ENCODE measurements around the gene AGXT.

AGXT gene

DNA sequence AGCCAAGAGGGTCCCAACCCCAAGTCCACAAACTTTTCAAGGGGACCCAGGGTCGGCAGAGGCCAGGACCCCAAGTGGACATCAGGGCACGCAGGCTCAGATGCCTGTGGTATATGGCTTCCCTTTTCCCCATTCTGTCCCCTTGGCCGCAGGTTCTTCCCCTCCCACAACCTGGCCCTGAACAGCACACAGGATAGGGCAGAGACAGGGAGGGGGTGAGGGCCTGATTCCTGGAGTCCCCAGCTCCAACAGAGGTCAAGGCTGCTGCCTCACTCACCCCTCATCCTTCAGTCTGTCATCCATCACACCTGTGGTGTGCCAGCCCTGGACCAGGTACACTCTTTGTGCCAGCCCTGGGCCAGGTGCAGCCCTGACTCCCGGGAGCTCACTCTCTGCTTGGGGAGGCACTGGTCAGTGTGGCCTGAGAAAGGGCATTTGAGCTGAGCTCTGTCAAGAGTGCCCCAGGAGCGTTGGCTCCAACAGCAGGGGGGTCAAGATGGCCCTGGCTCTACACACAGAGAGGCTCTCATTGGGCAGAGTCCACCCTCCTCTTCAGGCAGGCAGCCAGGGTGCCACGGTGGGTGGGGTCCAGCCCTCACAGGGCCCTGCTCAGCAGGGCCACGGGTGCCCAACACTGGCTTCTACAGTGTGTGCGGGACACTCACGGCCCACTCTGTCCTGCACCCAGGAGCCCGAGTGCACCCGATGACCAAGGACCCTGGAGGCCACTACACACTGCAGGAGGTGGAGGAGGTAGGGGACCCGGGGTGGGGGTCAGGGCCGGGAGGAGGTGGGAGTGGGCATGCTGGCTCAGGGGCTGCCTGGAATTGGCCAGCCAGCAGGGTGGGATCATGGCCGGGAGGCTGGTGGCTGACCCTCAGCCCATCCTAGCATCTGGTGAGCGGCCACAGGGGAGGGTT is 1.6 kb downstream of the AGXT start:
- DNase-seq, result no peak

DNA sequence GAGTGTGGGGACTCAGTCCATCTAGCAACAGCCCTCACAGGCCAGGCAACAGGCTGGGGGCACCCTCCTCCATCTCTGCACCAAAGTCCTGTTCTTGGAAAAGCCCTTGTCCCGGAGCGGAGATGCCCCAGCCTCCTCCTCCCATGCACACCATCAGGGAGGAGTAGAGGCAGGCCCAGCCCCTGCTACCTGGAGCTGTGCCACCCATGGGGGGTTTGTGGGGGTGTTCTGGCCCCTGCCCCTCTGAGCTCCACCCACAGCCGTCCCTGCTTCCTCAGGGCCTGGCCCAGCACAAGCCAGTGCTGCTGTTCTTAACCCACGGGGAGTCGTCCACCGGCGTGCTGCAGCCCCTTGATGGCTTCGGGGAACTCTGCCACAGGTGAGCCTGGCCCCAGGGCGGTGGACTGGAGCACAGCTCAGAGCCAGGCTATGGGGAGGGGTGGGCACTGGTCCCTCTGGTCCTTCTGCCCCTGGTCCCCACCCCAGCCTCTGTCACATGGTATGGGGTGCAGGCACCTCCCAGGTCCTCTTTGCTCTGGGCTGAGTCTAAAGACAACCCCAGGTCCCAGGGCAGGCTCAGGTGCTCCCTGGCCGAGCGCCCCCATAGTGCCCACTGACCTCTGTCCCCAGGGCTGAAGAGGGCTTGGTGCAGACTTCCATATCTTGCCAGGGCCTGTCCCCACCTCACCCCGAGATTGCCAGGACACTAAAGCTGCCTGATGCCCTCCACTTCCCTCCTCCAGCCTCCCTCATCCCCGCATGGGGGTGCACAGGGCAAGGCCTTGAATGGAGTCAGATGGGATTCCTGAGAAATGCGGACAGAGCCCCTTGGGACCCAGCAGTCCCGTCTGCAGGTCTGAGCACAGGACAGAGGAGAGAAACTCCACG is 2.7 kb downstream of the AGXT start:
- DNase-seq, result no peak

DNA sequence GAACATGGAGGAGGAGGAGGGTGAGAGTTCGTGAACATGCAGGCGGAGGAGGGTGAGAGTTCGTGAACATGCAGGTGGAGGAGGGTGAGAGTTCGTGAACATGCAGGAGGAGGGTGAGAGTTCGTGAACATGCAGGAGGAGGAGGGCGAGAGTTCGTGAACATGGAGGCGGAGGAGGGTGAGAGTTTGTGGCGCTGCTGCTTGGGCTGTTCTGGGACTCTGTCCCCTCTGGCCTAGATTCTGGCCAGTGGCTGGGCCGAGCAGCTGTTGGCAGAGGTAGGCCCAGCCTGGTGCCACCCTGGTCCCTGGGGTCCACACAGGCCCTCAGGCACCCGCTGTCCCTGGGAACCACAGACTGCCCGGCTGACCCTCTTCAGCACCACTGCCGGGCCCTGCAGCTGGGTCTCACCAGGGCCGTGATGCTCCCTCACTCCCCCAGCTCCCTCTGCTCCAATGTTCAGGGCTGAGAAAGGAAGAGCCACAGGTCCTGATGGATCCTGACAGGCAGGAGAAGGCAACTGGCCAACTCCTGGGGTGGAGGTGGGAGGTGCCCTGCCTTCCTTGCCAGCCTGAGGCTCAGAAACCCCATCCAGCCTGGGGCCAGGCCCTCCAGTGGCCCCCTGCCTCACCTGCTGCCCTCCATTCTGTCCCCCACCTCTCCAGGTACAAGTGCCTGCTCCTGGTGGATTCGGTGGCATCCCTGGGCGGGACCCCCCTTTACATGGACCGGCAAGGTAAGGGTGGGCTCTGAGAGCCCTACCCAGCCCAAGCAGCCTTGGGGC is 3.9 kb downstream of the AGXT start:
- DNase-seq, result no peak

DNA sequence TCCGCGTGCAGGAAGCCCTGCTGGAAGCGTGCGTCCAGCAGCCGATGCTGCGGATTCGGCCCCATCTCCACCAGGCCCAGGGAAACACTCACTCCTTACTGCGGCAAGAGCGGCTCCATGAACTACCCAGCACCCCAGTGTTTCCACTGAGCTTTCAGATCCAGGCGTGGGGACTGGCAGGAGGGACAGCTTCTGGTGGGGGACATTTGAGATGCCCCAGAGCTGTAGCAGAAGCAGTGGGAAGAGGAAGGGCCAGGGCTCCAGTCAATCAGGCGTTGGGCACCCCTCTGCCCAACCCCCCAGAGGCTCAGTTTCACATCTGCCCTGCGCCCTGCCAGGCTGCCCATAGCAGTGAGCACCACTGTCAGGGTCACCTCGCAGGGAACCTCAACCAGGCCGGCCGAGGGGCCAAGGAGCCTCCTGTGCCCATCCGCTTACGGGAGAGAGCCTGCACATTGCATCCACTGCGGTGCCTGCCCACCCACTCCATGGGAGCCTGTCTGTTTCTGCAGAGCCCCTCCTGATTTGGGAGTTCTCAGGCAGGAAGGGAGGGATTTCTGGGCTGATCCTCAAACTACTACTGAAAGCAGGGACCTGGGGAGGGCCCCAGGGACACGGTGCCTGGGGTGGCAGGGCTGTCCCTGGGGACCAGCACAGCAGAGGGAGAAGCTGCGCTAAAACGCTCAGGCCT is 4.6 kb downstream of the AGXT start:
- no peak for DNase-seq

DNA sequence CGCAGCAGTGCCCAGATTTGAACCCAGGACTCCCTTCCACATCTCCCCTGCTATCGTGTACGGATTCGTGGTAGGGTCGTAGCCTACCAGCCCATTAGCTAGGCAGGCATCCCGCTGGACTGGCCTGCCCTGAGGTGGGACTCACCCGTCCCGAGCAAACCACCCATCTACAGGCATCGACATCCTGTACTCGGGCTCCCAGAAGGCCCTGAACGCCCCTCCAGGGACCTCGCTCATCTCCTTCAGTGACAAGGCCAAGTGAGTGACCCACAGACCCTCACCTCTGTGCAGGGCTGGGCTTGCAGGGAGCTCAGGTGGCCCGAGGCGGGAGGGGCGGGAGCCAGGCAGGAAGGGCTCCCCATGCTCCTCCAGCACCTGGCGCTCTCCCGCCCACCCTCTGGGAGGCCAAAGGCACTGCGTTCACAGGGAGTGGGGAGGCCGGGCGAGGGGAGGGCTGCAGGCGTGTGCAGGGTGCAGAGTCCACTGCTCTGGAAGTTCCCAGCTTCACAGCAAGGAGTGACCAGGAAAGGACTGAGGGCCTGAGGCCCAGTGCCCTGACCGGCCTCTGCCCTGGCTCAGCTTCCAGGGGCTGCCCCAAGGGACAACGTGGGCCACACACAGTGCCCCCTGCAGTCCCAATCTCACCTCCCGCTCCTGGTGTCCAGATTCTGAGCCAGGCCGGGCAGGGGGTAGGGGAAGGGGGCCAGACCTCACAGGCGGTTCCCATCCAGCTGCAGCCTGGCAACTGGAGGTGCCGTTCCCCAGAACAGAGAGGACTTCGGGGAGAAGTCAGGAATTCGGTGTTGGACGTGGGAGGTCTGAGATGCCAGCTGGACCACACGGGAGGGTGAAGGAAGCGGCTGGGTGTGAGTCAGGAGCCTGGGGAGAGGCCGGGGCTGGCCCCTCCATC is 5.4 kb downstream of the AGXT start:
- no peak for DNase-seq

DNA sequence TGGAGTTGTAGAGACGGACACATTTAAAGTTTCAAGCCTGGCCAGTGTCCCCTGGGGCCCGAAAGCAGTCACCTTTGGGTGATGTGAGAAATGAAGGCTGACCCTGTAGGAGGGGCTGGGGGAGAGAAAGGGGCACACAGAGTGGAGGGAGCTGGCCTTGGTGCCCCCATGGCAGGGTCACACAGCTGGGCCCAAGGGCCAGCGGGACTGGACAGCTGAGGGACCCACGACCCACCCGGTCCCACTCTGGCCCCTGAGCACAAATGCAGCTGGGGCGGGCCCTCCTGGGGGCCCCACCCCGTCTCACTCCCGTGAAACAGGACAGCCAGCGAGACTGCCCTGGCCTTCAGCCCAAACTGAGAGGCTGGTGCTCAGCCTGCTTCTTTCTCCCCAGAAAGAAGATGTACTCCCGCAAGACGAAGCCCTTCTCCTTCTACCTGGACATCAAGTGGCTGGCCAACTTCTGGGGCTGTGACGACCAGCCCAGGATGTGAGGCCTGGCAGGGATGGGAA is 6.1 kb downstream of the AGXT start:
- DNase-seq, result no peak

DNA sequence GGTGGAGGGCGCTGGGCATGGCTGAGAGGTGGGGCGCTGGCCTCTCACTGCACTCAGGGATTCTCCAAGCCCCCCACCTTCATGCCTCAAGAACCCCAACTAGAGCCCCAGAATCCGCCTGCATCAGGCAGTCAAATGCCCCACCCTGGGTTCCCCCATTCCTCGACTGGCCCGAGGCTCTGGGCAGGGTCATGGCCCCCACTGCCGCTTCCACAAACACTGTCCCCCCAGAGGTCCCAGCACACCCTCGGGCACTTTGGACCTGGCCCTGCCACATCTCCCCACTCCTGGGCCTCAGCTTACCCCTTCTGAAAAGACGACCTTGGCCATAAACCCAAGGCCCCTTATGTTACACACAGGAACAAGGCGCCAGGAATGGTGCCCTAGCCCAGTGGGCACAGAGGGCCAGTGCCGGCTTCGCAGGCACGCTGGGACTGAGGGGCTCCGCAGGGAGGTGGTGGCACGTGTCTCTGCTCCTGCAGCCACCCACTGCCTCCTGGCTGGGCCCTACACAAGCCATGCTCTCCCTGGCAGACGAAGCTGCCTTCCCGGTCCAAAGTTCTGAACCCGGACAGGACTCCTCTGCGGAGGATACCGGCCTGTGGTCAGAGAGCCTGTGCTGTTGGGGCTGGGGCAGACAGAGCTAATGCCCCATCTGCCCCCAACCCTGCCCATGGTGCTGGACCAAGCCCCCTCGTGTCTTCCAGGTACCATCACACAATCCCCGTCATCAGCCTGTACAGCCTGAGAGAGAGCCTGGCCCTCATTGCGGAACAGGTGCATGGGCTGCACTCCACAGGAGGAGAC is 6.8 kb downstream of the AGXT start:
- no peak for DNase-seq

DNA sequence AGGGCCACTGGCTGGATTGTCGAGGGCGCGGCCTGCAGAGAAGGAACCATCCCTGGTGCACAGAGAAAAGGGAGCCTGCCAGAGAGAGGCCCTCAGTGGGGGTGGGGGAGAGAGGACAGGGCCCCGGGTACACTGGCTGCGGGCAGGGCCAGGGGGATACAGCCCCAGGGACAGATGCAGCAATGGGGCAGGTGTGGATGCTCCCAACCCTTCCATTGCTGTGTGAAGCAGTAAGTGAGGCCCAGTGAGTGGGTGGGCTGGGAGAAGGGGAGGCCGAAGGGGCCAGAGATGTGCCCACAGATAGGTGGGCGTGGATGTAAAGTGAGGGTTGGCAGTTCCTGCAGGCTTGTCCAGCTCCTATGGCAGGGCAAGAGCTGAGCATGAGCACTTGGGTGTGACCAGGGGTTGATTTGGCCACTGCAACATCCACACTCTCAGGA is 7.4 kb downstream of the AGXT start:
- DNase-seq, result no peak

DNA sequence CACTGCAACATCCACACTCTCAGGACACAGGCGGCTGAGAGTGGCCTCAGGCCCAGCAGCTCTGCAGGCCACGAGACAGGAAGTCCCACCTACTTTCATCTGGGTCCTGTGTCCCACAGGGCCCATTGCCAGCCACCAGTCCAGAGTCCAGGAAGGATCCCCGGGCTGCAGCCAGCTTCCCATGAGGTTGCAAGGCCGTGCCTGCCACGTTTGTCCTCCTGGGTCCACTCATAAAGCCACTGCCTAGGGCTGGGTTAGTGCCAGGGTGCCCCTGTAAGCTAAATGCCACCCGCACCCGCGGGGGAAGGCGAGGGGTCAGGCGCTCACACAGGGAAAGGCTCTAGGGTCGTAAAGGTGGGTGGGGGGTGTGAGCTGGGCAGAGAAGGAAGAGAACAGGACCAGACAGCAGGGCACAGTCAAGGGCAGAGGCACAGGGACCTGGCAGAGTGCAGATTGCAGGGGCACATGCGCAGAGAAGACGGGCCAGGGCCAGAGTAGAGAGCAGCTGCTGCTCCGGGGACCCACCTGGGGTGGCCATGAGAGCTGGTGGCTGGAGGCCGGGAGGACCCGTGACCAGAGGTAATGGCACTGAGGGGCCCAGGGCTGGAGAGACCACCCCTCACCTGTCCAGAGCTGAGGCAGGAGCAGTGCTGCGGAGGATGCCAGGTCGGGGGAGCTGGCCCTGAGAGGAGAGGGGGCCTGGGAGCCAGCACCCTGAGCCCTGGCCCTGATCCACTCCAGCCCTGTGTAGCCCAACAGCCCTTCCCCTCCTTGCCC is 8.0 kb downstream of the AGXT start:
- no peak for DNase-seq

DNA sequence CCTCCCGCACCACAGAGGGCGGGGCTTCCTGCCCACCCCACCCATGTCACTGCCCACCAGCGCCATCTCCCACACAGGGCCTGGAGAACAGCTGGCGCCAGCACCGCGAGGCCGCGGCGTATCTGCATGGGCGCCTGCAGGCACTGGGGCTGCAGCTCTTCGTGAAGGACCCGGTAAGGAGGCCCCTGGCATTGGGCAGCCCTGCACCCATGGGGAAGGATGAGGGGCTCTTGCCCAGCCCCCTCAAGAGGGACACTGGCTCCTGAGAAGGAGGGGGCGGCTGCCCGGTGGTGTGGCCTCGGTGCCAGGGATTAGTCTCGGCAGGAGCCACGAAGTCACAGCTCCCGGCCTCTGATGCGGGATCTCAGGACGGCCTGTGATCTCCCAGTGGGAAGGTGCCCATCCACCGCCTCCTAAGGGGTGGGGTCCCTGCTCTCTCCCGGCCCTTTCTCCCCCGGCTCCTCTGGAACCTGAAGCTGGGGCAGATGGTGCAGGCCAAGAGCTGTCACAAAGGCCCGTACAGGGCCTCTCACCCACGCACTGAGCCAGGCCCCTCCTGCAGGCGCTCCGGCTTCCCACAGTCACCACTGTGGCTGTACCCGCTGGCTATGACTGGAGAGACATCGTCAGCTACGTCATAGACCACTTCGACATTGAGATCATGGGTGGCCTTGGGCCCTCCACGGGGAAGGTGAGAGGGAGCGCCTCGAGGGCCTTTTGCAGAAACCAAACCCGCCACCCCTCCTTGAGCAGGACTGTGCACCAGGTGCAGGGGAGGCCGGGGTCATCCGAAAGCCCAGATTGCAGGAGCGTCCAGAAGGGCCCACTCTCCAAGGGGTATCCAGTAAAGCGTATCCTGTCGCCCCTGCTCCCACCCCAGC is 9.1 kb downstream of the AGXT start:
- no peak for DNase-seq

DNA sequence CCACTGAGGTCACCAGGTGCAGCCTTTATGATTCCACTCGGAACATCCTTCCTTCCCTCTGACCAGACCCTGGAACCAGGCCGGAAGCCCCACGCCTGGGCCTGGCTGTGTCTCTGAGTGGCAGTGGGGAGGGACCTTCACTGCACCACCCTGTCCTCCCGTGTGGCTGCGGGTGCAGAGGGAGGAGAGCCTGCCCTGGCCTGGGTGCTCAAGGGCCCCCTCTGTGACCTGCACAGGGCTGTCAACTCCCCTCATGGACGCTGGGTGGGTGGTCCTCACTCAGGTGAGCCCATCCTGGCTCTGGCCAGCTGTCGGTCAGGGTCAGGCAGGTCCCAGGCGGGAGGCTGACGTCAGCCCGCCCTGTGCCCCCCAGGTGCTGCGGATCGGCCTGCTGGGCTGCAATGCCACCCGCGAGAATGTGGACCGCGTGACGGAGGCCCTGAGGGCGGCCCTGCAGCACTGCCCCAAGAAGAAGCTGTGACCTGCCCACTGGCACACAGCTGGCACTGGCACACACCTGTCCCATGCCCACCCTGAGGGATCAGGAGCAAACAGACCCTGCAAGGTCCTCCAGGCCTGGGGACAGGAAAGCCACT is 9.8 kb downstream of the AGXT start:
- no peak for DNase-seq

DNA sequence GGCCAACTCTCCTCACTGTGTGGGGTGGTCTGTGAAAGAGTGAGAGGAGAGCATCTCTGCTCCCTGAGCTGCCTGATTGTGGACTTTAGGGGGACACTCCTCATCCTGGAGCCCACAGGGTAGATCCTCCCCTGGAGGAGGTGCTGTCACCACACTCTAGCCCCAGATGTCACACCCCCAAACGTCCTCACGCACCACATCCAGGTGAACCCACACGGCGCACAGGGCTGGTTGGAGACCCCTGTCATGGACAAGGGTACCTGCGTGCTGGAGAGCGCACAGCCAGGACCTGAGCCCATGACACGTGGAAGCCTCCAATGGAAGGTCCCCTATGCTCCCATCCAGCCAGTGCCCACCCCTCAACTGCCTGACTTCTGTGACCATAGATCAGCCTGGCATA is 10.5 kb downstream of the AGXT start:
- no peak for DNase-seq

DNA sequence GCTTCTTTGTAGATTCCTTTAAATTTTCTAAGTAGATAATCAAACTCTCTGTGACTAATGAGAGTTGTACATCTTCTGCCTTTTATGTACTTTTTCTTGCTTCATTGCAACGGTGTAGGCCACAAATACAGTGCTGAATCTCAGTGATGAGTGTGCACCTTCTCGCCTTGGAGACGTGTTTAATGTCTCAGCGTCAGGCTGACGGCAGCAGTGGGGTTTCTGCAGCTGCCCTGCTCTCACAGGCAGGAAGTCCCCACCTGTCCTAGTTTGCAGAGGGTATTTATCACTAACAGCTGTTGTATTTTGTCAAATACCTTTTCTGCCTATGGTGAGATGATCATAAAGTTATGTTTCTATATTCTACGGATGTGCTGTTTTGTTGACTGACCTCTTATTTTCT is 13.3 kb downstream of the AGXT start:
- no peak for DNase-seq

DNA sequence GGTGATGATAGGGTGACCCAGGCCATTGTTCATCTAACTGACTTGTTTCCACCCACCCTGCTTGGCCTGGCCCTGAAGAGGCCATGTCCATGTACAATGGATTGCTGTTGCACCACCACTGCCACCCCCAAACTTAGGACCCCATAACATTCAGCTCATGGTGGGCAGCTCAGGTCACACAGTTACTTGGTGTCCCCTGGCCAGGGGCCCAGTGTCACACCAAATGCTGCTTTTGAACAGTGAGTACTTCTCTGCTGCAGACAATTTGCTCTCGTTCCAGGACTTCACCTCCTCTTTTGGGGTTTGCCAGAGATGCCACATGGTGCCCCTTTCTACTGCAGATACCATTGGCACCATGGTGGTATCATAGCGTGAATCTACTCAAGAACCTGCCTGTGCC is 15.6 kb downstream of the AGXT start:
- DNase-seq, result no peak

DNA sequence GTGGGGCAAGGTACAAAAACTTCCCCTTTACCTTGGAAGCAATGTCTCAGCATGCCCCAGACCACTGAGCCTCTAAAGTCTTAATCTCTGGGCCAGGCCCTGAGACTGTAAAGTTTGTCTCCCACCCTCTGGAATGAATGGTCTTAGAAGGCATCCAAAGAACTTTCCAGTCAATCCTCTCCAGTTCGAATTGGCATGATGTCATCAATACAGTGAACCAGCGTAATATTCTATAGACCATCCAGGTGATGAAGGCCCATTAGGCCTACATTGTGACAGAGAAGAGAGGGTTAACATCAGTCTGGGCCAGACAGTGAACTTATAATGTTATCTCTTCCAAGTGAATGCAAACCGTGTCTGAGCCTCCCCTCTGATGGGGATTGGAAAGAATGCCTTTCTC is 16.1 kb downstream of the AGXT start:
- no peak for DNase-seq

DNA sequence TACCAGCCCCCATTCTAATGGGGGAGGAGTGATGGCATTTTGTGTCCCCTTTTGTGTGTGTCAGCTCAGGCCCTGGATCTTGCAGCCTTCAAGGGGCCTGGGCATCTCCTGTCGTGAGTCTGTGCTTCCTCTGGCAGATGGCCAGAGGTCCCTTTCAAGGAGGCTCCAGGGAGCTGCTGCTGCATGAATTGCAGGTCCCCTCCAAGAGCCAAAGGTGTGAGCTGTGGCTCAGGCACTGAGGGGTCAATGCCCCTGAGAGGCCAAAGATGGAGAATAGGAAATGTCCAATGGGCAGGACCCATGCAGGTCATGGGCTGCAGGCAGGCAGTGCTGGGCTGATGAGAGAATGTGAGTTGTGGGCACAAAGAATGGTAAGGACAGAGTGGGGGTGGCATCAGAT is 16.9 kb downstream of the AGXT start:
- no peak for DNase-seq

DNA sequence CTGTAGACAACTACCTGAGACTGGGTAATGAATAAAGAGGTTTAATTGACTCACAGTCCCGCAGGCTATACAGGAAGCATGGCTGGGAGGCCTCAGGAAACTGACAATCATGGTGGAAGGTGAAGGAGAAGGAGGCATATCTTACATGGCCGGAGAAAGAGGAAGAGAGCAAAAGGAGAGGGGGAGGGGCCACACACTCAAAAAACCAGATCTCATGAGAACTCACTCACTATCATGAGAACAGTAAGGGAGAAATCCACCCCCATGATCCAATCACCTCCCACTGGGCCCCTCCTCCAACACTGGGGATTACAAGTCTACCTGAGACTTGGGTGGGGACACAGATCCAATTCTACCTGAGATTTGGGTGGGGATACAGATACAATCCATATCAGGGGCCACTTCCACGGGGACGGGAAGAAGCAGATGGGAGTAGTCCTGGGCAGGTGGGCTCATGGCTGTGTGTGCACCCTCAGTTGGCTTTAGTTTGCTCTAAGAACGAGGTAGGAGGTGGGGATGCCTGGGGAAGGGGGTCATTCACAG is 17.5 kb downstream of the AGXT start:
- DNase-seq, result no peak
